ENCODE results near the gene CLIC3.

- TF ChIP-seq EZH2phosphoT487 (IDR thresholded peaks at IDR 0.05; ENCODE audit: borderline replicate concordance, low read depth, low read length) (no peak), CTCF (conservative IDR thresholded peaks at IDR 0.05; ENCODE audit: low read length) (no peak)
Observed at GRCh38 chr9:136969774-136970173, 26.6 kb downstream of the CLIC3 start.
